ENCODE data around the gene IPCEF1.

The IPCEF1 gene

DNA sequence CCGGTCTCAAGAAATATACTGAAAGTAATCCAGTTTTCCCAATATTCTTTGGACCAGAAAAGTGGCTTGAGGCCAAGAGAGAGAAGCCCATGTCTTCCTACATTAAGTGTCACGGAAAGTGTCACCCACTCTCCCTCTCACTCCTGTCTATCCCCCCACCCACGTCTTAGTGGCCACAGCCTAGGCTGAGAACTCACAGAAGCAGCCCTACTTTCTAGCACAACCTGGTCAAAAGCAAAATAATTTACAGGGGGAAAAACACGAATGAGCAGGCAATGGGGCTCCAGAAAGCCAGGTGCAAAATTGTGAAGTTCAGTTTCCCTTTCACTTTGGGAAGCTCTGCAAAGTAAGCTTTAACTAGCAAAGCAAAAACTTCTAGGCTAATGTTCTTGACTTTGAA lies 199.5 kb downstream of the IPCEF1 start:
- DNase-seq, result no peak

- DNase-seq, result peak; percentile 38
These were observed 200.3 kb downstream of the IPCEF1 start for GRCh38 chr6:154156135-154156896.

DNA sequence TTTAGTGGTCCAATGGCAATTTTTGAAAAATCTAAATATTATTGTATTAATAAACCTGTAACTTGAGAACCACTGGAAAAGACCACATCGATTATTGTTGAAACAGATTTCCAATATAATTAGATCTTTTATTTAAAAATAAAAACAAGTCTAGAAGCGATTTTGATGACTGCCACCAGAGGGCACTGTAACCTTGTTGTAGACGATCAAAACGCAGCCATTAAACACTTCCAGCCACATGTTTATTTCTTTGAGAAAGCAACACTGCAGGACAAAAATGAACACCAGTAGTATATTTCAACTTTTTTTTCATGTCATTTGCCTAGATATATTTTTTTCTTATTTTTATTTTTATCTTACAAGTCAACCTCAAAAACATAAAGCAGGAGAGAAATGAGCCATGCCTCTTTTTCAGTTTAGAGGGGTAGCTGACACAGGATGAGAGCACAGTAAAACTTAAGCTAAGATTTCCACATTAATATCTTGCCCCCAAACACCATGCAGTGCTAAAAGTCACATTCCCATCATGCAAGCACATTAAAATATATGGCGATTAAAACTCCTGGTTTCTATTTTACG lies 202.1 kb downstream of the IPCEF1 start:
- peak; percentile 42 for DNase-seq

DNA sequence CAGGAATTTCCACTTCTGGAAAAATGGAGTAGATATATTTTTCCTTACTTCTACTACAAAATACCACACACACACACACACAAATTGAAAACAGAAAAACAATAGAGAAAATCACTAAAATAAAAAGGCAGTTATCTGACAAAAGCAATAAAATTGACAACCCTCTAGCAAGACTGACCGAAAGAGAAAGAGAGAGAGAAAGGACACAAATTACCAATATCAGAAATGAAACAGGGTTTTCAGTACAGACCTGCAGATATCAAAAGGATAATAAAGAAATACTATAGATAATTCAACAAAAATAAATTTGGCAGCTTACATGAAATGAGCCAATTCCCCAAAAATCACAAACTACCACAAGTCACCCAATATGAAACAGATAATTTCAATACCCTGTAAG lies 212.8 kb downstream of the IPCEF1 start:
- no peak for DNase-seq

DNA sequence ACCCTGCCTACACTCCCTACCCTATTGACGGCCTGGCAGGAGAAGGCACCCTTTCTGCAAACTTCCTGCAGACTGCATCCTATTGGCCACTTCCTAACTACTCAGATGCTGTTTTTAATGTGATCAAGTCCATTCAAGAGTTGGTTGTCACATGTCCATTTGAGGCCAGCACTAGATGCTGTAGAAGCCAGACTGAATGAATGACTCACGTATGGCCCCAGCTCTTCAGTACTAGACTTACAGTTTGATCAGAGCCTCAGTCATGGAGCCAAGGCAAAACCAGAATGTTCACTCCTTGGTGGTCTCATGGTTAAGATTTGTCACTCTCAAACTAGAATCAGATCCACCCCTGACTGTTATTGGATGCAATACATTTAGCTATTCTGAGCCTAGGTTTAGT lies 215.9 kb downstream of the IPCEF1 start:
- DNase-seq, result no peak

DNA sequence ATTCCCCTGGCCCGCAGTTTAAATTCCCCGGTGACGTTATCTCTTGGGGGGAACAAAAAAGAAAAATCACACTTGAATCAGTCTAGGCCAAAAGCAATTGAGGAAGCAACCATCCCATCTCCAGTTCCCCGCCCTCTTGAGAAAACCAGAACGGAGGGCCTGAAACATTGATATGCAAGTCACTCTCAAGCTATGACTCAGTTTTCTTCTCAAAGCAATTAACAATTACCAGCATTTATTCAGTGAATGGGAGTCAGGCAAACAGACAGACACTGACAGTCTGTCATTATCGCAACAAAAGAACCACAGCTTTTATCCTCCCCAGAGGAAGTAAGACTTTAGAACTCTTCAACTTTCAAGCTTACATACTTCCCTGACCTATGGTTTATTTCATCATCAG lies 216.7 kb downstream of the IPCEF1 start:
- no peak for DNase-seq

DNA sequence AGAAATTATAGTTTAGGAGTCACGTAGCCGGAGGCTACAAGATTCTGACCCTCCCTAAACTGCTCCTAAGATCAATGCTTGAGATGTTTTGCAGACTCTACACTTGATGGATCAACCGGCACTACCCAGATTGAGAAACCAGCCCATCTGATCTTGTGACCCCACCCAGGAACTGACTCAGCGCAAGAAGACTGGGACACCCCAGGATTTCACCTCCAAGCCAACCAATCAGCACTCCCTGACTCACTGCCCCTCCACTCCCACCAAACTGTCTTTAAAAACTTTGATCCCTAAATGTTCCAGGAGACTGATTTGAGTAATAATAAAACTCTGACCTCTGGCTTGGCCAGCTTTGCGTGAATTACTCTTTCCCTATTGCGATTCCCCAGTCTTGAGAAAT lies 217.8 kb downstream of the IPCEF1 start:
- DNase-seq, result no peak

DNA sequence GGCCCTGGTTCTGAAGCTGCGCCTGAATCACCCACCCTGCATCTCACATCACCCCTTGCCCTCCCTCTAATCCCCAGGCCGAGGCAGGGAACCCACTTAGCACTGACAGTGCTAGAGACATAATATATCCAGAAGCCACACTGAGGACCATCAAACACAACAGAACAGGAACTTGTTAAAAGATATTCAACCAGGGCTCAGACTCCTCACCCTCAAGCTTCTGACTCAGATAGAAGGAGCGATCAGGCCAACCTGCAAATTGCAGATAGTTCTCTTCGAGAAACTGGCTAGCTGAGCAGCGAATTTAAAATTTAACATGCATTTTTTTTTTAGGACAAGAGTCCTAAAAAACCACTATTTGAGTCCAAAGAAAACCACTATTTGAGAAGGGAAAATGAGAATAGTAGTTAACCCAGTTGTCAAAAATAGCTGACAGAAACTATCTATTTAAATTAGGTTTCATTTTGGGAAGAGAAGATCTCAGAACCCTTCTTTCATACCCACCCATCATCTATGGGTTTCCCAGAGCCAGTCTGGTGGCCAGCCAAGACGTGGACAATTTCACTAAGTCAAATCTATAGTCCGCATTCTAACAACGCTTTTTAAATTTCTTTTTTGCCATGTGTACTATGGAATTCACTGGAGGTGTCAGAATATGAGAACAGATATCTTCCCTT lies 222.0 kb downstream of the IPCEF1 start:
- DNase-seq, result no peak

- DNase-seq, result no peak
These were observed 228.9 kb downstream of the IPCEF1 start for GRCh38 chr6:154127657-154128056.

DNA sequence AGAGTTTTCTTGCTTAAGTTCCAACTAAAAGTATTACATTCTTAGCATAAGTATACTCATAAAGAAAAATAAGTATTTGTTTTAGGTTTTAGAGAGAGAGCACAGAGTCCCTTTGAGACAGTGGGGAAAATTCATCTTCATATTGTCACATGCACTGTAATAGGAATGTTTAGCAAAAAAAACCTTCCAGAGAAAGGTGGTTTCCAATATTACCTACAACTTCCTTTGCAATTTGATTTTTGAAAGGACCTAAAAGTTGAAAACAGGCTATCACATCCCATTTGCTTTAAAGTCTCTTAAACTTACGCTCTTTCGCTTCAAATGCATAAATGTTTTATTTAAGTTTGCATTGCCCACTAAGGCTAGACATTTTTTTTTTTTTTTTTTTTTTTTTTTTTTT lies 231.2 kb downstream of the IPCEF1 start:
- no peak for DNase-seq

DNA sequence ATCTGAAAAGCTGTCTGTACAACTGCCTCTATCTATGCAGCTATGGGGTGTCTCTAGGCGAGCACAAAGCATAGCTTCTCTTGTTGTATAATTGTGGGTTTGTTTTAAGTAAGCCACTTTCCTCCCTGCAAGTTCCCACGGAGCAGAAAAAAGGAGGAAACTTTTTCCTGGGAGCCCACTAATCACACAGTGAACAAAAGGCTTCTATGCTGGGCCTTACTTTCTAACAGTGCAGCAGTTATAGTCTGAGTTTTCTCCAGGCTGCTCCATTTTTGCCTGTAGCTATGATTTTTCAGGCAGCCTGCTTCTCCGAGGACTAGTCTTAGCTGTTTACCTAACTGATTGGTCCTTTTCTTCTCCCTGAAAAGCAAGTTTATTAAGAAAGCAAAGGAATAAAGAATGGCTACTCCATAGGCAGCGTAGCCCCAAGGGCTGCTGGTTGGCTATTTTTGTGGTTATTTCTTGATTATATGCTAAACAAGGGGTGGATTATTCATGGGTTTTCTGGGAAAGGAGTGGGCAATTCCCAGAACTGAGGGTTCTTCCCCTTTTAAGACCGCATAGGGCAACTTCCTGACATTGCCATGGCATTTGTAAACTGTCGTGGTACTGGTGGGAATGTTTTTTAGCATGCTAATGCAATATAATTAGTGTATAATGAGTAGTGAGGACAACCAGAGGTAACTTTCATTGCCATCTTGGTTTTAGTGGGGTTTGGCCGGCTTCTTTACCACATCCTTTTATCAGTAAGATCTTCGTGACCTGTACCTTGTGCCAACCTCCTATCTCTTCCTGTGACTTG lies 233.2 kb downstream of the IPCEF1 start:
- no peak for DNase-seq

DNA sequence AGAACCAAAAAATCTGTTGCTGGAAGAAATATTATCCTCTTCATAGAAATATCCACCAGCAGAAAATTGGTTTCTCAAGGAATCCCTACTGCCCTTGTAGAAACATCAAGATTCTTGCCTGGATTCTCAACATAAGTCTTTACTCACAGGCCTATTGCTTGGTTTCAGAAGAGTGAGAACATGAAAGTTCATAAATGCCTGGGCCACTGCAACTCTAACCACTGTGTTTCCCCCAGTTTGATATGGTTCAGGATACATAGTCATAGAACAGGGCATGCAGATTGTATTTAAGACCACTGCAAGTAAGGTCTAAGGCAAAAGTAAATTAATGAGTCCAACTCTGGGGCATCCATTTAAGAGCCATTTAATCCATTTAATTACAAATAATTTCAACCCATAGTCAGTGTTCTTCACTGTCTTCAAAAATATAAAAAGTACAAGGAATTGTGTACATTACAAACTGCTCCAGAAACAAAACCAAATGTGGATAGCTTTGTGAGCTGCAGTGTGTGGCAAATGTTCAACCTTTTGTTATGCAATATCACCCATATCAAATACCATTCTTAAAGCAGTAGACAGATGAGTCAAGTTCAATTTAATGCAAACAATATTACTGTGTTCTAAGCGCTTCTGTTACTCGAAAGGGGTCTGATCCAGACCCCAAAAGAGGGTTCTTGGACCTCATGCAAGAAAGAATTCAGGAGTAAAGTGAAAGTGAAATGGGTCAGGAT lies 234.2 kb downstream of the IPCEF1 start:
- DNase-seq, result no peak

DNA sequence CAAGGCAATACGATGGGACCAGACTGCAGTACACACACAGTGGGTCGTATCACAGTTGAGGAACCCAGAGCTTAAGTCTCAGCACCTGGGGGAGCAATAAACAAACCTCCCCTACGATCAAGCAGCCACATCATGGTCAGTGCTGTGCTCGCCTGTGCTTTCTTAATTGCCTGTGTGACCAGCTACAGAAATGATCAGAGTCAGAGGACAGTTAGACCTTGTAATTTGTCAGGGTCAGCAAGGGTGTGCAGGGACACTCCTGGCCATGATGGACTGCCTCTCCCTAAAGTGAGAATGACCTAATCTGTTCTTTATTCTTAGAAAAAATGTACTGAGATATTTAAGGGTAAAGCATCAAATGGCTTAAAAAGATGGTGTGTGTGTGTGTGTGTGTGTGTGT lies 239.1 kb downstream of the IPCEF1 start:
- no peak for DNase-seq

DNA sequence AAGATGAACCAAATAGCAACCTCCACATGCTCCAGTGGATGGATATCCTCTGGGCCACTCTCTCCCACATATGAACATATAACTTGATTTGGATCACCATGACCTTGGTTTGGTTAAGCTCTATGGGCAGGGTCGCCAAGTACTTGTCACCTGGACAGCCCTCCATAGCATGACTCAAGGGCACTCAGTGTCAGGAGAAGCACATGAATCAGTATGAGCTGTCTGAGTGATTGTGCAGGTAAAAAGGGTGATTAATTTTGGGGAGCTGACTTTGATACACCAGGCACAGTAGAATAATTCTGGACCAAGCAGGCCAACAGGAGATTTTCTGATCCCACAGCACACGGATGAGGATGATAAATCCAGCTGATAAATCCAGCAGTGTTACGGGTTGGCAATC lies 243.2 kb downstream of the IPCEF1 start:
- no peak for DNase-seq

GRCh38 chr6:154112181-154112809 lies 244.3 kb downstream of the IPCEF1 start:
- no peak for DNase-seq

DNA sequence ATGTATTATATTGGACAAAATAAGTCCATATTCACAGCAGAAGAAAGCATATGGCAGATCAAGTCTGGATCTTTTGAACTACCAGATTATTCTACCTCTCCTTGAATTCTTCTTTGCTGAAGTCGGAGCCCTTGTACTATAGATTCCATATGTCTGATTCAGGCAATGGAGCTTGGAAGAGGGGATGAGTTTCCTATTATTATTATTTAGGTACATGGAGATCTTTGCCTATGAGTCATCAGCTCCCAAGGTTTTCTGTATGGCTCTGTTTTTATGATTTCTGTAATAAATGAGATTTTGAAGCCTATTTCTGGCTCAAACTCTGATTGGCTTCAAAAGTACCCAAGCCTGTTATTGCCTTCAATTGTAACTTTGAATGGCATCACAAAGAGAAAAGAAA lies 245.6 kb downstream of the IPCEF1 start:
- DNase-seq, result no peak

DNA sequence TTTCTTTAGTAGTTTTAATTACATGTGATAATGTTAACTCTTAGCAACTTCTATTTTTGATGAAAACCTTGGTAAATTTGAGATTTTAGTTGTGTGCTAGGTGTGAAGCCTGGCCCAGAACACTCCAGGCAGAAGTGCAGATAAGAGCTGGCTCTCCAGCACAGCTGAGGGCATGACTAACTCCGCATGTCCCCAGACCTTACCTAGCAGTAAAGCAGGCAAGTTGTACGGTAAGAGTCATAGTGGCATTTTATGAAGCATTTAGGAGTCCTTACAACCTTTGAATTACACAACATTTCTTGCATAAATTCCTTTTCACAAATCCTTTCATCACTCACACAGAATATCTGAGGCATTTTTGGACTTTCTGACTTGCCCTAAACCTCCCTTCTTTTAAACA lies 250.4 kb downstream of the IPCEF1 start:
- DNase-seq, result no peak
